Activated naive CD4-positive, alpha-beta T cell treated with Interleukin-2 at 50 U/mL for 16 hours (primary cell): ENCODE data around the gene PIK3R2.
"Not testable (repeated sequence)": the region's sequence is repeated elsewhere in the genome, so short reads cannot be mapped to it uniquely, and the experiment has no call there.

Experiments
- DNase-seq: peaks from one replicate; pipeline ENCODE4 v3.0.0-alpha.2; 2020

The PIK3R2 gene

DNA sequence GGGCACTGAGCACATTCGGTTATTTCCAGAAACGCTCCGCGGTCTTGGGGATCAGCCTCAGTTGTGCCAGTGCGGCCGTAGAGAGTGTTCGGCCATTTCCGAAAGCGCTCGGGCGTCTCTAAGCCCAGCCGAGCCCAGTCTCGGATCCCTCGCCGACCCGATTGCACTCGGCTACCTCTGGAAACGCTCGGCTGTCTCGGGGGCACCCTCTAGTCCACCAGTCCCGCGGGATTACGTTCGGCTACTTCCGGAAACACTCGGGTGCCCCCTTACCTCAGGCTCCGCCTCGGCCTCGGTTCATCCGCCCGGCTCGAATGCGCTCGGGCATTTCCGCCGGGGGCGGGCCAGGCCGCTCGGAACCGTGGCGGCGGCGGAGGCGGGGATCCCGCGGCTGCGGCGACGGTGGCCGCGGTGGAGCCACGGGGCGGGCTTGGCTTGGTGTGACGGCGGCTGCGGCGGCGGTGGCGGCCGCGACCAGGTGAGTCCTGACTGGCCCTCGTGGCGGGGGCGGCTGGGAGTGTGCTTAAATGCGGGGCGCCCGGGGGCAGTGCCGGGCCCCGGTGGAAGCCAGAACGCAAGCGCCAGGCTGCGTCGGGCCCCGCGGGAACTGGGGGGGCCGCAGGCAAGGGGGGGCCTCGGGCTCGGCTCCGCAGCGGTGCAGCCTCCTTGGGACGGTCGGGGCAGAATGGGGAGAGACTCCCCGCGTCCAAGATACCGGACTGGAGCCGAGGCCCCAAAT is at the start of gene PIK3R2:
PIK3R2 (plus strand) TSS at position 347 of the 739 bp plus-strand sequence. CDS start 2,717 bp downstream, outside the sequence.
- peak; percentile 99 for DNase-seq

DNA sequence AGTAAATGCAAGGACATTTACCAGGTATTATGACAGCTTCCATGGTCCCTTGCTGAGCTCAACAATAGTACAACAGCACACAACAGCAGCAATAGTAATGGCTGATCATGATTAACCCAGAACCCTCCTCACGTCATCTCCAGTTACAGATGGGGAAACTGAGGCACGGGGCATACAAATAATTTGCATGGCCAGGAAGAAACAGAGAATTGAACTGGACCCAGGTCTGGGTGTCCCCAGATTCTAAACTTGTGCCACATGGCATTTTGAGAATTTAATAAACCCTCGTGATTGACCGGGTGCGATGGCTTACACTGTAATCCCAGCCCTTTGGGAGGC is 48.2 kb upstream of the PIK3R2 start:
- no peak for DNase-seq

DNA sequence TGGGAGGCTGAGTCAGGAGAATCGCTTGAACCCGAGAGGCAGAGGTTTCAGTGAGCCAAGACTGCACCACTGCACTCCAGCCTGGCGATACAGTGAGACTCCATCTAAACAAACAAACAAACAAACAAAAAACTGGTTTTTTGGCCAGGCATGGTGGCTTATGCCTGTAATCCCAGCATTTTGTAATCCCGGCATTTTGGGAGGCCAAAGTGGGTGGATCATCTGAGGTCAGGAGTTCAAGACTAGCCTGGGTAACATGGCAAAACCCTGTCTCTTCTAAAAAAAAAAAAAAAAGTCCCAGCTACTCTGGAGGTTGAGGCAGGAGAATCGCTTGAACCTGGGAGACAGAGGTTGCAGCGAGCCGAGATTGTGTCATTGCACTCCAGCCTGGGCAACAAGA is 47.7 kb upstream of the PIK3R2 start:
- DNase-seq = not testable (repeated sequence)

DNA sequence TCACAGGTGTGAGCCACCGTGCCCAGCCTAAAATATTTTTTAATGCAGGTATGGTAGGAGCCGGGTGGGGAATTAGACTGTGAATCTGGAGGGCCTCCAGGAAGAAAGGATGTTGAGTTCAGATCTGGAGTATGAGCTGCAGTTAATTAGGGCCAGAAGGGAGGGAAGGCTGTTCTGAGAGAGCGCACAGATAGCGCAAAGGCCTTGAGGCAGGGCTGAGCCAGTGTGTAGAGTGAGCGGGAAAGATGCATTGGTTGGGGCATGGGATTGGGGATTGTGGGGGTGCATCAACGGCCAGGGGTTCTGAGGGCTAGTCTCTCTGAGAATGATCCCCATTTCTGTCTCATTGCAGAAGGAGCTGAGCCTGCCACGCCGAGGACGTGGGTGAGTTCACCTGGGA is 45.7 kb upstream of the PIK3R2 start:
- no peak for DNase-seq

DNA sequence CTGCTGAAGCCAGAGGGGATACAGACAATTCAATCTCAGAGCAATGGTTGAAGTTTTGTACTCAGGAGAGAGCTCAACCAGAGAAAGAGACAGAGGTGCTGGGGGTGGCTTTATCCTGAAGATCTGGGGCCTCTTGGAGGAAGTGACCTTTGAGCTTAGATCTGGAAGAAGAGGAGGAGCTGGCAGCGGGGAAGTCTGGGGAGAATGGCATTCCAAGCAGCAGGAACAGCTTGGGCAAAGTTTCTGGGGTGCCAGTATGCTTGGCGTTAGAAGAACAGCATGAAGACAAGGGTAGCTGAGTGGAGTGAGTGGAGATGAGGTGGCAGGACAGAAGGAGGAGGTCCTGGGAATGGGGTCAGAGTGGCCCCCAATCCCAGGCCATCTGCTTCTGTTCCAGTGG is 44.1 kb upstream of the PIK3R2 start:
- no peak for DNase-seq

DNA sequence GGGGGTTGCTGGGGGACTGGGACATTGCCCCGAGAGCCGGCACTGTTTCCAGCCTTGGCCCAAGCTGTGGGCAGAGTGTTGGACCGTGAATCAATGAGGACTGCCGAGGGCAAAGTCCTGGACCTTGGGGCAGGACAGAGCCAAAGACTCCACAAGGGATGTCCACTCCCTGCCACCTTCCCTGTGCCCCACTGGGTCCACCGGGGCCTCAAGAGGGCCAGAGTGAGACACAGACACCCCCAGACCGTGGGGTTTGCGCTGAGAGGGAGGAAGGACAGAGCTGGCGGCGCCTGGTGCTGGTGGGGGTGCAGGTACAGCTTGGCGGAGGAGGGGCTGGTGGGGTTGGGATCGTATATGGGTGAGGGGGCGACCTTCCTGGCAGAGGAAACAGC is 43.6 kb upstream of the PIK3R2 start:
- no peak for DNase-seq

DNA sequence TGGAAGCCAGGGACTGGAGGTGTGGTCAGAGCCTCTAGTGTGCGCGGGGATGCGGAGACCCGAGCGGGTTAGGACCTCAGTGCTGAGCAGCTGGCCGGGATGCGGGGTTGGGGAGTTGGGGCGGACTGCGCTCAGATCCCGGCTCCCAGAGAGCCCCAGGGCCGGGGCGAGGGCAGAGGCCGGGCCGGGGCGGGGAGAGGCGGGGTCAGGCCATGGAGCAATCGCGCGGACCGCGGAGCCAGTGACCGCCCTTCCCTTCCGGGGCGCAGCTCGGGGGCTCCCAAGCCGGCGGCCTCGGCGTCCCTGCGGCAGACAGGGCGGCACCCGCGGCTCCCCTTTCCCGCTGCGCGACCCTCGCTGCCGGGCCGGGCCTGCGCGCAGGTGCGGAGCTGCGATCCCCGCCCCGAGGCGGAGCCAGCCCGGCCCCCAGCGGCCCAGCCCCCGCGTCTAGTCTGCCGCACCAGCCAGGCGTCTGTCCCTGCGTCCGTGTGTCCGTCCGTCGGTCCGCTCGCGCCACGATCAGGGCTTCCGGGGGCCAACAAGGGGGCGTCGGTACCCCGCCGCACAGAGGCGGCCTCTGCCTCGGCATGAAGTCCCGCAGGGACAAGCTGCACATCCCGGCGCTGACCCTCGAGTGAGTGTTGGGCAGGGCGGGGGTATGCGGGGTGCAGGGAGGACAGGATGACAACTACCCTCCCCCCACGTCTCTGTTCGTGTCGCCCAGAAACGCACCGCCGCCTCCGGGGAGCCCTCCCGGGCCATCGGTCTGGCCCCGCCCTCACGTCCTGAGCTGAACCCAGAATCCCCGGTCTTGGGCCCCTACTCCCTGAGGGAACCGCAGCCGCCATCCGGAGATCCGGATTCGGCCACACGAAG is 43.0 kb upstream of the PIK3R2 start:
- peak; percentile 67 for DNase-seq

DNA sequence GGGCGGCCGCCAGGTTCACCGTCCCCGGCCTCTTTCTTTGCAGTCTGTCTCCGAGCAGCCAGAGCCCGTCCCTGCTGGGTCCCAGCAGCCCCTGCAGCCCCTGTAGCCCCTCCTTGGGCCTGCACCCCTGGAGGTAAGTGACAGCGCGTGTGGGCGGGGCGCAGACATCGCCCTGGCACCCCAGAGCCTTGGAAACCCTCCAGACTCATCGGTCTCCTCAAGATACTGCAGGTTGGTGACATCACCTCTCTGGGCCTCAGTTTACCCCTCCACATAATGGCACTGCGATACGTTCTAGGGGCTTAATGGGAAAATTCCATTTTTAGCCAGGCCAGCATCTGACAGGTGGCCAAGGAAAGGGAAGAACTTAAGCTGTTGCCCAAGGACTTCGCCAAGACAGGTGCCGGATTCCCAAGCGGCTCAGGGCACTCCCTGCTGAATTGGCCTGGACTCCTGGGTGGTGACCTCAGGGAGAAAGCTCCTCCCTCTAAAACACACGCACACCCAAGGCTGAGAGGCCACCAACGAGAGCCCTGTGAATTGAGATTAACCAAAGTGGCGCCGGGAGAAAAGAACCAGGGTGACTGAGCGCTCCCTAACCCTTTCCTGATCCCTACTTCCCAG is 42.2 kb upstream of the PIK3R2 start:
- DNase-seq = no peak

DNA sequence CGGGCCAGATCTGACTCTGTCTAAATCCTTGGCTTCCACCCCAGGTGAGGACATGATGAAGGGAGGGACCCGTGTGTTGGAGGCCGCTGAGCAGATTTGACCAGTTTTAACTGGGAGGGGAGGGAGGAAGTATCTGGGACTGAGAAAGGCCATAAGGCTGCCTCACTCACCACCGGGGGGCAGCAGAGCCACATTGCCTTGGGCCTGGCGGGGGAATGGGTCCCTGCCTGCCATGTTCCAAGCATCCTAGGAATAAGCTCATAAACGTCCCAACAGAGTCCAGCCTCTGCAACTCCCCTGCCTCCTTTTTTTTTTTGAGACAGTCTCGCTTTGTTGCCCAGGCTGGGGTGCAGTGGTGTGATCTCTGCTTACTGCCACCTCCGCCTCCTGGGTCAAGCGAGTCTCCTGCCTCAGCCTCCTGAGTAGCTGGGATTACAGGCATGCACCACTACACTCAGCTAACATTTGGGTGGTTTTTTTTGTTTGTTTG is 39.9 kb upstream of the PIK3R2 start:
- peak; percentile 80 for DNase-seq

DNA sequence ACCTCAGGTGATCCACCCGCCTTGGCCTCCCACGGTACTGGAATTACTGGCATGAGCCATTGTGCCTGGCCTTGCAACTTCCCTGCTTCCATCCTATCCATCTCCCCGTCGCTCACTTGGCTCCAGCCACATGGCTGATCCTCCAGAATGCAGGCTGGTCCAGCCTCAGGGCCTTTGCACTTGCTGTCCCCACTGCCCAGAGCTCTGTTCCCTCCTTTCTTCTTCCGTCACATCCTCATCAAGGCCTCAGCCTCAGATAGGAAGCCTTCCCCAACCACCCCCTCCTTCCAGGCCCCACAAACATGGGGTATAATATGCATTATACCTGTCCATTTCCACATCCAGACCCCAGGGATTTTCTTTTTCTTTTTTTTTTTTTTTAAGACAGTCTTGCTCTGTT is 39.1 kb upstream of the PIK3R2 start:
- DNase-seq = no peak

DNA sequence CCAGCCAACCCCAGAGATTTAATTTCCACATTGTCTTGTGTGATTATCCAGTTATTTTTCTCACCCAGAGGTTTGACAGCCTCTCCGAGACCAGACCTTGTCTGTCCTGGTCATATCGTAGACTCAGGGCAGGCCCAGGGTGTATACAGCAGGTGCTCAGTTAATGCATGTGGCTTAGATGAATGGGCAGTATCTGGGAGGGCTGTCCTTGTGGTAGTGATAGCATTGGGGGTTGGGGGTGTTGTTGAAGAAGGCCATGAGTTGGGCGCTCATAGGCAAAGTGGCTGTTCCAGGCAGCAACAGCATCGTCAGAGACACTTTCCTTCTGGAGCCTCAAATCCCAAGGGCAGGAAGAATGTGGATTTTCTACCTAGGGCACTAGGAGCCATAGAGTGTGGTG is 38.5 kb upstream of the PIK3R2 start:
- DNase-seq = no peak

DNA sequence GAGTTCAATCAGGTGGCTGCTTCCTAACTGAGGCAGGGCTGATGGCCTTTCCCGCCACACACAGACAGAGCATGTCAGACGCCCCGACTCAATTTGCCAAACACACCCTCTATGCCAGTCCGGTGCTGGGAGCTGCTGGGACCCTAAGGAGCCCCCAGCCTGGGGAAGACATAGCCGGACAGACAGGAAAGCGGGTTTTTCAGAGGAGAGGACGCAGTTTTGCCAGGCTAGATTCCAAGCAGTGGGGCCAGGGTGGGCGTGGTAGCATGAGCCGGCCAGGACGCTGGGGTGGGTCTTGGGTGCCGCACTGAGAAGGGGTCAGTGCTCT is 35.6 kb upstream of the PIK3R2 start:
- no peak for DNase-seq

DNA sequence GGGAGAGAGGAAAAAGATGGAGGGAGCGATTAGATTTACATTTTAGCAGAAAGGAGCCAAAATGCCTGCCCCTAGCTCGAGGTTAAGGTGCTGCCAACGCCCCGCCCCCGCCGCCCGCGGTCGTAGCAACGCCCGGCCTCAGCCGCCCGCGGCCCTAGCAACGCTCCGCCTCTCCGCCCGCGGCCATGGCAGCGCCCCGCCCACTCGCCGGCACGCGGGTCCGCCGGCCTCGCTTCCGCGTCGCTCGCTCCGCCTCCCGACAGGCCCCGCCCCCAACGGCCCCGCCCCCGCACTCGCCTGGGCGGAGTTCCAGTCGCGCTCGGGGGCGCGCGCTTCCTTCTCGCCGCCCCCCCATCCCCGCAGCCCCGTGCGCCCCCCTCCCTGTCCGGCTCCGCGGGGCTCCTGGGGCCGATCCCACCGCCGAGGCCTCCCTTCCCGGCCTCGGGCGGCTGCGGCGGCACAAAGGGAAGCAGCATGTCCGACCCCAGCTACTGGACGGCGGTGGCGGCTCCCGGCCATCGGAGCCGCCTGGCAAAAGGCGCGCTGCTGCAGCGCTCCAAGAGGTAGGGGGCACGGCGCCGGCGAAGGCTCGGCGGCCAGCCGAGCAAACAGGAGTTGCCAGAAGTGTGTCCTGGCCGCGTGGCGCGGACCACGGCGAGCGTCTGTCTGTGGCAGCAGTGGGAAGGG is 35.1 kb upstream of the PIK3R2 start:
- peak; percentile 94 for DNase-seq

DNA sequence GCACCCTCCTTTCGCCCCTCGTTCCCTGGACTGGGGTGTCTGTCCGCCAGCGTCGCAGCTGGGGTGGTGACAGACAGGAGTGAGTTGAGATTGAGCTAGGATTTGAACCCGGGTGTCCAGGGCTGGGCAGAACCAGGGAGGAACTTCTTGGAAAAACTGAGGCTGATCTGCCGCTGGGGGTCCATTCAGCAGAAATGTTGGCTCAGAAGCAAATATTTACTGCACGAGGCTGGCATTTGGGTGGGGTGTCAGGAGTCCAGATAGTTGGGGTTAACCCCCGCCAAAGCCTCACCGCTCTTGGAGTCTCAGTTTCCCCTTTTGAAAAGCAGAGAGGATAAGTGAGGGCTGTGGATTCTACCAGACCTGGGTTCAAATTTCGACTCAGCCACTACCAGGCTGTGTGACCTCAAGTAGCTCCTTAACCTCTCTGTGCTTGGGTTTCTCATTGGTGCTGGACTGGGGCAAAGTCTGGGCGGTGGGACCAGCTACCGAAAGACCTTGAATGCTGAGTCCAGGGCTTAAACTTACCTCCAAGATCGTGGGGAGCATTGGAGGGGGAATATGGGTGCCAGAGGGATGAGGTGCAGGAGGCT is 34.4 kb upstream of the PIK3R2 start:
- peak; percentile 9 for DNase-seq

DNA sequence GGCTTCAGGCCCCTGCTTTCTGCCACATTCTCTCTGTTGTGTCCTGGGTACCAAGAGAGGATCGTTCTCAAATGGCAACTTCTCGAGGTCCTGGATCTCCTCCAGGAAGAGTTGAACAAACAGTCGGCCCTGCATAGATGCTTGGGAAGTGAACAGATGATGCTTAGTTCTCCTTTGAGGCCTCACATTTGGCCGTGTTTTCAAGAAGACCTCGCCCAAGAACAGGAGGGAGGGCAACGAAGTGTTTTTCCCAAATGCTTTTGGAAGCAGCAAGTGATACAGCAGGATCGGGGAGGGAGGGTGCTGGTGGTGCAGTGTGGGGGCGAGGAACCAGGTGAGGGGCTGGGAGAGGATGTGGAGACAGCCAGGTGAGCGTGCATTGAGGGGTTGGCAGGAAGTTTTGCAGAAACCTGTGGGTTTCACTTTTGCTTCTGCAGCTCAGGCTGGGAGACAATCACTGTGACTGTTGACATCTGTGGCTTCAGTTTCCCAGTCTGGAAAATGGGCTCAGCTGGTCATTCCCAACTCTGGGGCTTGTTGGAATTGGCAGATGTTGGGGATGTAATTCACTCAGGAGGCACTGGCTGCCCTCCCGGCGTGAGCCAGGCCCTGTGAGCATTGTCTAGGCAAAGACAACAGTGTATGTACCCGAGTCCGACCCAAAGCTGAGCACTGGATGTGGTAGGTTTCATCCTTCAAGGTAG is 33.8 kb upstream of the PIK3R2 start:
- peak; percentile 55 for DNase-seq

DNA sequence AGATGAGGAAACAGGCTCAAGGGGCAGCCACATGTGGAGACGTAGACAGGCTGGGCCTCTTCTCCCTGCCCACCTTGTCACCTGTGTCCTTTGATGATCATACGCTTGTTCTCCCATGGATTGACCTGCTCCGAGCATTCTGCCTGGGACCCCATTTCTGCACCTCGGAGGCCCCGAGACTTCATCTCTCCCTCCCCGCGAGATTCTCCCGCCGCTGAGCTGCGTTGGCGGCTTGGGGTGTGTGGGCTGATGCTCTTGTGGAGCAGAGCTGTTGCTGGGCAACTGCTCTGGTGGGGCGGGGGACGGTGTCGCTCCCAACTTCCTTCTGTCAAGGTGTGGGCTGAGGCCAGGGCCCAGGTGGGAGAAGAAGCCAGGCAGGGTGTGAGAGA is 33.3 kb upstream of the PIK3R2 start:
- peak; percentile 69 for DNase-seq

DNA sequence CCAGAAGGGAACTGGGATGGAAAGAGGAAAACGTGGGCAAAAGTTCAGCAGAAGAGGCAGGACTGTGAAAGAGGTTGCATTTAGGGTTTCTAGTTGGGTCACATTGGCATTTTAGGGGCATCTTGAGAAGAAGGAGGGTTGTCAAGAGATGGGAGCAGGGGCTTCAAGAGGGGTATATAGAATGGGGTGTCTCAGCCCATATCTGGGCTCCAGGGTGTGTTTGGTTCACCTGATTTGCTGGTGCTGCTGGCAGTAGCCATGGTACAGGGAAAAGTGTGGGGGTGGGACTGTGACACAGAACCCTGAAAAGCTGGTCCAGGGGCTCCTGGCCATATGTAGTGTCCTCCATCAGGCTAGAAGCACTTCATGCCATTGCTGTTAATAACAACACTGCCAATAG is 32.8 kb upstream of the PIK3R2 start:
- DNase-seq = no peak

DNA sequence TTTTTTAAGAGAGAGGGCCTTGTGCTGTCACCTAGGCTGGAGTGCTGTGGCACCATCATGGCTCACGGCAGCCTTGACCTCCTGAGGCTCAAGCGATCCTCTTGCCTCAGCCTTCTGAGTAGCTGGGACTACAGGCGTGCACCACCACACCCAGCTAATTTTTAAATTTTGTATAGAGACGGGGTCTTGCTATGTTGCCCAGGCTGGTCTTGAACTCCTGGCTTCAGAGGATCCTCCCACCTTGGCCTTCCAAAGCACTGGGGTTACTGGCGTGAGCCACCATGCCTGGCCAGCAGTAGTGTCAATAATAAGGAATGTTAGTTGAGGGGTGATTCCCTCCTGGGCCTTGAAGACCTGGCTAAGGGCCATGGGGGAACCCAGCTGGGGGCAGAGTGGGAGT is 31.8 kb upstream of the PIK3R2 start:
- no peak for DNase-seq

DNA sequence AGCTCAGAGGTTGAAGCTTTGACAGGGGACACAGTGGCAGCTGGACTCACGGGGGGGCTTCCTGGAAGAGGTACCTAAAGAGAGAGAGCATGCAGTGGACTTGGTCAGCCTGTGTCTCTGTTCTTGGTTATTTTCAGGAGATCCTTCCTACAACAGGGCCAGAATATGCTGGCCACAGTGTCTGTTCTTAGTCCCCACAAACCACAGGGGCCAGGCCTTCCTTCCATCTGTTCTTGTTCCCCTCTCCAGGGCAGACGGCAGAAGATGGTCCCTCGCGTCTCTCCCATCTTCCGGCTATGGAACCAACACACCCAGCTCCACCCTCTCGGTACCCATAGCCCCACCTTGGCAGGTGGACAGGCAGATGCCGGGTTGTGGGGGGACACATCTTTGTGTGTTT is 30.5 kb upstream of the PIK3R2 start:
- DNase-seq = no peak

DNA sequence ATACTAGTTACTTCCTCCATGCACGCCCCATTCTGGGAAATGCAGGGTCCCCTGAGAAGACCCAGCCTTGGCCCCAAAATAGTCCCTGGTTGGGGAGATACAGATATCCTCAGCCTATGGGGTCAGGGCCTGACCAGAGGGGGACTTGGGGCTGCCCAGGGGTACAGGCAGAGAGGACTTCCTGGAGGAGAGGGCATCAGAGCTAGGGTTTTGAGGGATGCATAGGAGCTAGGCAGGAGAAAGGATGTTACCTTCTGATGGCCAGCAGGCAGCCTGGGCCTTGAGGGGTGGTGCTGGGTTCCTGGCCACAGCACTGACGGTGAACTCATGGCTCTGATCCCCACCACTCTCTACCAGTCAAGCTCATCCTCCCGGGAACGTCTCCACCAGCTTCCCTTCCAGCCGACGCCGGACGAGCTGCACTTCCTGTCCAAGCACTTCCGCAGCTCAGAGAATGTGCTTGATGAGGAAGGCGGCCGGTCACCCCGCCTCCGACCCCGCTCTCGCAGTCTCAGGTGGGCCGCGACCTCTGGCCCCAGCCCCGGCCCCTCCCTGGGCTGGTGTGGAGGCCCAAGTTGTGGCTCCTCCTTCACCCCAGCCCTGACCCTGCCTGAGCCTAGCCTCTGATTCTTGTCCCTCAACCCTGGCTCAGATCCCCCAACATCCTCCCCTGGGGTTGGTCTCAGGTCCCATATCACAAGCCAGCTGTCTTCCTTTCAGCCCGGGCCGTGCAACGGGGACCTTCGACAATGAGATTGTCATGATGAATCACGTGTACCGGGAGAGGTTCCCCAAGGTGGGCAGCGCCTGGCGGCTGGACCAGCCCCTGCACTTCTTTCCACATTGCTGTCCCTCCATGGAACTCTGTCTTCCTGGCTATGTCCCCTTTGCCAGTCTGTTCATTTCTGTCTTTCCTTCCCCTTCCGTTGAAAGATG is 29.8 kb upstream of the PIK3R2 start:
- no peak for DNase-seq

DNA sequence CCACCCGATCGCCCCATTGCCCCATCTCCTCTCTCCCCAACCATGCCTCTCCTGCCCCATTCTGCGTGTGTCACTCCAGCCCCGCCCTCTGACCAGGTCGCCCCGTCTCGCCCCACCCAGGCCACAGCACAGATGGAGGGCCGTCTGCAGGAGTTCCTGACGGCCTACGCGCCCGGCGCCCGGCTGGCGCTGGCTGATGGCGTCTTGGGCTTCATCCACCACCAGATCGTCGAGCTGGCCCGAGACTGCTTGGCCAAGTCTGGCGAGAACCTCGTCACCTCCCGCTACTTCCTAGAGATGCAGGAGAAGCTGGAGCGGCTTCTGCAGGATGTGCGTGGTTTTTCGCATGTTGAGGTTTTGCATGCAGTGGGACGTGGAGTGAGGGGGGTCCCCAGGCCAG is 29.1 kb upstream of the PIK3R2 start:
- DNase-seq = no peak
